ENCODE data around the gene CPED1. TPM values are rescaled to one million over a fixed set of nuclear protein-coding genes. Genes with fewer than 3 reads are reported as not detected.
"Not testable (repeated sequence)": the region's sequence is repeated elsewhere in the genome, so short reads cannot be mapped to it uniquely, and the experiment has no call there.

CPED1 gene
- polyA plus RNA-seq, 1 donor from 2014 or later: not detected

GRCh38 chr7:121313793-121314676 lies 325.5 kb downstream of the CPED1 start:
- Histone ChIP-seq H3K27ac (ENCODE audit: low read length) (no peak overlapping the region), H3K9me3 (ENCODE audit: low read length) (no peaks in the 10 kb centered on the region), H3K36me3 (ENCODE audit: insufficient read depth, low read length) (no peaks in the 10 kb centered on the region), H3K79me2 (replicated peaks; ENCODE audit: insufficient read depth, low read length) (no peaks in the 10 kb centered on the region), H2AFZ (ENCODE audit: low read depth, low read length) (no peak overlapping the region), H3K9me2 (ENCODE audit: insufficient read depth, low read length) (no peaks in the 10 kb centered on the region), H3K4me3 (ENCODE audit: low read length) (no peak overlapping the region), H4K20me1 (ENCODE audit: insufficient read depth) (no peaks in the 10 kb centered on the region), H3K4me2 (ENCODE audit: low read length) (no peak overlapping the region), H3K27me3 (ENCODE audit: insufficient read depth, low read depth, low read length) (no peaks in the 10 kb centered on the region), H3K9ac (ENCODE audit: low read length) (no peak overlapping the region), H3F3A (ENCODE audit: insufficient read depth, low read length, poor library complexity, severe bottlenecking) (no peaks in the 10 kb centered on the region)
- TF ChIP-seq TAF1 (IDR thresholded peaks at IDR 0.05; ENCODE audit: low read depth) (no peak), EZH2 (IDR thresholded peaks at IDR 0.05; ENCODE audit: borderline replicate concordance, insufficient read depth, low read length, poor library complexity, severe bottlenecking) (no peak), EP300 (conservative IDR thresholded peaks at IDR 0.05; ENCODE audit: poor library complexity, severe bottlenecking) (peak; percentile 94), SMC3 (conservative IDR thresholded peaks at IDR 0.05; ENCODE audit: poor library complexity) (no peak), RAD21 (conservative IDR thresholded peaks at IDR 0.05) (no peak), CTCF (IDR thresholded peaks at IDR 0.05; ENCODE audit: poor library complexity, severe bottlenecking) (peak; percentile 28), POLR2AphosphoS5 (IDR thresholded peaks at IDR 0.05) (peak; percentile 68), MXI1 (conservative IDR thresholded peaks at IDR 0.05; ENCODE audit: poor library complexity, severe bottlenecking) (peak; percentile 58), REST (IDR thresholded peaks at IDR 0.05; ENCODE audit: borderline replicate concordance) (no peak)

DNA sequence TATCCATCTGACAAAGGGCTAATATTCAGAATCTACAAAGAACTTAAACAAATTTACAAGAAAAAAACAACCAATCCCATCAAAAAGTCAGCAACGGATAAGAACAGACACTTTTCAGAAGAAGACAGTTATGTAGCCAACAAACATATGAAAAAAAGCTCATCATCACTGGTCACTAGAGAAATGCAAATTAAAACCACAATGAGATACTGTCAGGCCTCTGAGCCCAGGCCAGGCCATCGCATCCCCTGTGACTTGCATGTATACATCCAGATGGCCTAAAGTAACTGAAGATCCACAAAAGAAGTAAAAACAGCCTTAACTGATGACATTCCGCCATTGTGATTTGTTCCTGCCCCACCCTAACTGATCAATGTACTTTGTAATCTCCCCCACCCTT lies 326.7 kb downstream of the CPED1 start:
- not testable (repeated sequence) for H3K79me2 ChIP-seq (replicated peaks; ENCODE audit: insufficient read depth, low read length); H3K4me2 ChIP-seq (ENCODE audit: low read length); H2AFZ ChIP-seq (ENCODE audit: low read depth, low read length); H3K27me3 ChIP-seq (ENCODE audit: insufficient read depth, low read depth, low read length); H3K4me3 ChIP-seq (ENCODE audit: low read length); H3K9me3 ChIP-seq (ENCODE audit: low read length); H3F3A ChIP-seq (ENCODE audit: insufficient read depth, low read length, poor library complexity, severe bottlenecking); H3K36me3 ChIP-seq (ENCODE audit: insufficient read depth, low read length); H3K9ac ChIP-seq (ENCODE audit: low read length); H3K9me2 ChIP-seq (ENCODE audit: insufficient read depth, low read length); H4K20me1 ChIP-seq (ENCODE audit: insufficient read depth); H3K27ac ChIP-seq (ENCODE audit: low read length)
